ENCODE results near the gene CAST. TPM values are rescaled to one million over a fixed set of nuclear protein-coding genes. Genes with fewer than 3 reads are reported as not detected.

Gene CAST
- total RNA-seq, 1 experiment from 2014 or later: 52.3 TPM

- TF ChIP-seq CTCF (conservative IDR thresholded peaks at IDR 0.05): peak; percentile 40
Measured at GRCh38 chr5:96729156-96729555, 67.0 kb downstream of the CAST start.

More at GRCh38 chr5:96729156-96729555, 67.0 kb downstream of the CAST start:
- Histone ChIP-seq H3K4me2 (ENCODE audit: insufficient read depth, insufficient read length, low read length) (no peak overlapping the region), H3K4ac (ENCODE audit: low read depth, low read length) (no peak overlapping the region), H3K9ac (ENCODE audit: extremely low read depth, insufficient read length, low read length) (no peak overlapping the region), H2BK15ac (ENCODE audit: low read depth, low read length) (no peak overlapping the region), H3K27me3 (ENCODE audit: insufficient read depth, low read length) (no peaks in the 10 kb centered on the region; the same call in 1 of the 2 replicates), H3K9me3 (ENCODE audit: control insufficient read depth, low read depth, low read length) (no peaks in the 10 kb centered on the region), H3T11ph (ENCODE audit: low read length) (no peak overlapping the region), H3K4me1 (ENCODE audit: insufficient read depth, low read length) (no peaks in the 10 kb centered on the region), H3K79me1 (ENCODE audit: insufficient read depth, low read depth, low read length, poor library complexity, severe bottlenecking) (no peaks in the 10 kb centered on the region), H2AFZ (ENCODE audit: low read length) (no peak overlapping the region), H2BK120ac (ENCODE audit: low read depth, low read length, poor library complexity, severe bottlenecking) (no peak overlapping the region), H3K56ac (ENCODE audit: insufficient read length, low read depth, low read length) (no peak overlapping the region), H3K23me2 (ENCODE audit: insufficient read length, low read depth, low read length, poor library complexity, severe bottlenecking) (no peaks in the 10 kb centered on the region), H2AK5ac (ENCODE audit: insufficient read length, low read length) (no peak overlapping the region), H4K8ac (replicated peaks; ENCODE audit: insufficient read length, low read depth, low read length) (no peak overlapping the region), H4K91ac (ENCODE audit: insufficient read length, low read depth, low read length) (no peak overlapping the region), H2BK20ac (ENCODE audit: low read depth, low read length, poor library complexity, severe bottlenecking) (no peak overlapping the region), H3K14ac (ENCODE audit: insufficient read depth, low read length) (no peak overlapping the region), H3K79me2 (ENCODE audit: insufficient read depth, low read length) (no peaks in the 10 kb centered on the region), H4K20me1 (ENCODE audit: control insufficient read depth, insufficient read depth, insufficient read length) (no peaks in the 10 kb centered on the region), H3K27ac (ENCODE audit: insufficient read length, low read depth, low read length) (no peak overlapping the region), H3K23ac (ENCODE audit: insufficient read length, low read depth, low read length) (no peak overlapping the region), H3K18ac (ENCODE audit: insufficient read length, low read depth, low read length) (no peak overlapping the region), H2BK5ac (ENCODE audit: insufficient read length, low read length) (no peak overlapping the region), H2BK12ac (ENCODE audit: insufficient read length, low read depth, low read length) (no peak overlapping the region), H4K5ac (ENCODE audit: insufficient read length, low read depth, low read length) (no peak overlapping the region)
- Mint-ChIP-seq H3K36me3 (ENCODE audit: insufficient read depth in 1 of 3, low read depth in 3 of 3) (peaks cover 0 to 2% (median under 1%) of the 10 kb centered on the region in 3 experiments; a peak in 3 of 7 replicates), H3K4me1 (peaks cover 5 to 8% of the 10 kb centered on the region in 2 experiments), H3K27me3 (ENCODE audit: low read depth) (no peaks in the 10 kb centered on the region), H3K9me3 (no peaks in the 10 kb centered on the region), H3K4me3 (no peak overlapping the region), H3K27ac (no peak overlapping the region)
- no peak for DNase-seq

All from H9 (cell line).